GM13976 (cell line): ENCODE results near the gene M6PR.
A peak's percentile ranks its signal among the peaks of the same experiment; 100 is the strongest.

Experiments
- DNase-seq: peaks from one replicate; pipeline ENCODE4 v3.0.0; 2012; ENCODE audit warnings: low spot score
- CTCF ChIP-seq: IDR thresholded peaks from 2 replicates; pipeline ENCODE4 v1.5.1; 2012; ENCODE audit warnings: borderline replicate concordance, mild to moderate bottlenecking; ENCODE audit not compliant: insufficient read depth; ENCODE audit errors: extremely low read depth, missing control alignments, control extremely low read depth
- in situ Hi-C: fragments of 300-500 bp; cut with MboI; formaldehyde crosslinking; loops from one replicate; pipeline ENCODE4 v1.12.0; 2022; ENCODE audit warnings: low sequenced_read_pairs, mixed read lengths, inconsistent platforms; ENCODE audit not compliant: unreplicated experiment

The M6PR gene

GRCh38 chr12:8949342-8950220 lies at the start of gene M6PR:
TSS of gene M6PR (minus strand) at chr12:8949645. CDS start at chr12:8946404, 3,241 bp downstream.
- in situ Hi-C loops, result loop anchor here (5.0 kb wide), 1 partner anchor 93 kb away; no protein-coding TSS in a partner anchor
- peak; percentile 88 for TF ChIP-seq CTCF
- peak; percentile 93 for DNase-seq

GRCh38 chr12:8996682-8997405 lies 47.4 kb upstream of the M6PR start:
- in situ Hi-C loops, result no loop called here
- TF ChIP-seq CTCF, result no peak
- DNase-seq, result peak; percentile 64

- no peak for TF ChIP-seq CTCF
- DNase-seq, result no peak
- in situ Hi-C loops, result no loop called here
These were observed 45.8 kb upstream of the M6PR start for GRCh38 chr12:8995021-8995775.

GRCh38 chr12:8993827-8994226 lies 44.4 kb upstream of the M6PR start:
- no peak for TF ChIP-seq CTCF
- no peak for DNase-seq
- in situ Hi-C loops, result no loop called here

- DNase-seq, result no peak
- TF ChIP-seq CTCF, result no peak
- in situ Hi-C loops, result no loop called here
These were observed 42.2 kb upstream of the M6PR start for GRCh38 chr12:8991371-8992345.

GRCh38 chr12:8989413-8989812 lies 40.0 kb upstream of the M6PR start, which contains the start of gene KLRG1:
TSS of gene KLRG1 (plus strand) at chr12:8989546. CDS start at chr12:8989636, 90 bp downstream.
- no peak for DNase-seq
- TF ChIP-seq CTCF, result no peak
- in situ Hi-C loops, result no loop called here
